ENCODE measurements around the gene DLG2. TPM values are rescaled to one million over a fixed set of nuclear protein-coding genes. Genes with fewer than 3 reads are reported as not detected.

Gene DLG2
- total RNA-seq, 4 donors from 2014 or later = 1.3 to 4.7 (median 2.4) TPM

GRCh38 chr11:84022695-84023094 lies 1604.4 kb downstream of the DLG2 start:
- no peak for ATAC-seq
- TF ChIP-seq CTCF (IDR thresholded peaks at IDR 0.05 in 4 of 5, conservative IDR thresholded peaks at IDR 0.05 in 1 of 5) = no peak
- TF ChIP-seq POLR2A (IDR thresholded peaks at IDR 0.05) = no peak
- intact Hi-C loops (cut with DNase I; ENCODE audit: low total_unique reads) = no loop called here

GRCh38 chr11:84022201-84022600 lies 1604.9 kb downstream of the DLG2 start:
- TF ChIP-seq CTCF (IDR thresholded peaks at IDR 0.05 in 4 of 5, conservative IDR thresholded peaks at IDR 0.05 in 1 of 5) = no peak
- no peak for TF ChIP-seq POLR2A (IDR thresholded peaks at IDR 0.05)
- no peak overlapping the region for H3K27ac ChIP-seq

More at GRCh38 chr11:84022695-84023094, 1604.4 kb downstream of the DLG2 start:
- Histone ChIP-seq H3K27ac (no peak overlapping the region), H3K4me1 (no peaks in the 10 kb centered on the region), H3K36me3 (no peaks in the 10 kb centered on the region), H3K9me3 (no peaks in the 10 kb centered on the region), H3K27me3 (no peaks in the 10 kb centered on the region), H3K4me3 (no peak overlapping the region)
- no peak for DNase-seq
- in situ Hi-C loops (cut with MboI; ENCODE audit: low sequenced_read_pairs in 4 of 4) = no loop called here

GRCh38 chr11:84021291-84021690 lies 1605.9 kb downstream of the DLG2 start:
- ATAC-seq (no peak), DNase-seq (no peak)
- Histone ChIP-seq H3K27me3 (no peaks in the 10 kb centered on the region), H3K36me3 (no peaks in the 10 kb centered on the region), H3K27ac (no peak overlapping the region), H3K4me3 (no peak overlapping the region), H3K4me1 (no peaks in the 10 kb centered on the region), H3K9me3 (no peaks in the 10 kb centered on the region)
- intact Hi-C loops (cut with DNase I; ENCODE audit: low total_unique reads) = no loop called here
- TF ChIP-seq CTCF (IDR thresholded peaks at IDR 0.05 in 4 of 5, conservative IDR thresholded peaks at IDR 0.05 in 1 of 5) (no peak), POLR2A (IDR thresholded peaks at IDR 0.05) (no peak)
- in situ Hi-C loops (cut with MboI; ENCODE audit: low sequenced_read_pairs in 4 of 4) = no loop called here

More at GRCh38 chr11:84022201-84022600, 1604.9 kb downstream of the DLG2 start:
- H3K27me3 ChIP-seq = no peaks in the 10 kb centered on the region
- in situ Hi-C loops (cut with MboI; ENCODE audit: low sequenced_read_pairs in 4 of 4) (no loop called here), intact Hi-C loops (cut with DNase I; ENCODE audit: low total_unique reads) (no loop called here)
- no peak for ATAC-seq
- H3K4me3 ChIP-seq = no peak overlapping the region
- no peaks in the 10 kb centered on the region for H3K9me3 ChIP-seq
- no peaks in the 10 kb centered on the region for H3K4me1 ChIP-seq
- no peak for DNase-seq
- H3K36me3 ChIP-seq = no peaks in the 10 kb centered on the region

GRCh38 chr11:84019571-84020194 lies 1607.5 kb downstream of the DLG2 start:
- no peak overlapping the region for H3K4me3 ChIP-seq
- H3K36me3 ChIP-seq = no peaks in the 10 kb centered on the region
- H3K27ac ChIP-seq = no peak overlapping the region
- H3K9me3 ChIP-seq = no peaks in the 10 kb centered on the region
- TF ChIP-seq POLR2A (IDR thresholded peaks at IDR 0.05) (no peak), CTCF (IDR thresholded peaks at IDR 0.05 in 4 of 5, conservative IDR thresholded peaks at IDR 0.05 in 1 of 5) (no peak)
- ATAC-seq = no peak
- H3K4me1 ChIP-seq = no peaks in the 10 kb centered on the region
- no peak for DNase-seq
- in situ Hi-C loops (cut with MboI; ENCODE audit: low sequenced_read_pairs in 4 of 4) (no loop called here), intact Hi-C loops (cut with DNase I; ENCODE audit: low total_unique reads) (no loop called here)
- H3K27me3 ChIP-seq = no peaks in the 10 kb centered on the region

- Histone ChIP-seq H3K27ac (no peak overlapping the region), H3K4me3 (no peak overlapping the region), H3K27me3 (no peaks in the 10 kb centered on the region), H3K9me3 (no peaks in the 10 kb centered on the region), H3K4me1 (no peaks in the 10 kb centered on the region), H3K36me3 (no peaks in the 10 kb centered on the region)
- ATAC-seq = no peak
- TF ChIP-seq CTCF (IDR thresholded peaks at IDR 0.05 in 4 of 5, conservative IDR thresholded peaks at IDR 0.05 in 1 of 5) = no peak
- no peak for TF ChIP-seq POLR2A (IDR thresholded peaks at IDR 0.05)
- intact Hi-C loops (cut with DNase I; ENCODE audit: low total_unique reads) = no loop called here
- no peak for DNase-seq
- in situ Hi-C loops (cut with MboI; ENCODE audit: low sequenced_read_pairs in 4 of 4) = no loop called here
Observed at GRCh38 chr11:84014539-84014938, 1612.6 kb downstream of the DLG2 start.
